Neuronal stem cell (in vitro differentiated cells): ENCODE data around the gene ATG4D. TPM values are rescaled to one million over a fixed set of nuclear protein-coding genes. Genes with fewer than 3 reads are reported as not detected.

ENCODE experiments used
- DNase-seq: peaks from one replicate; pipeline ENCODE4 v3.0.0-alpha.2; 2013; ENCODE audit warnings: low spot score
- H2AFZ ChIP-seq: one replicate; pipeline ENCODE4 v1.6.1; 2013; ENCODE audit warnings: mild to moderate bottlenecking, low read length, inconsistent platforms
- H2AK5ac ChIP-seq: 2 replicates; pipeline ENCODE4 v1.6.1; 2013; ENCODE audit warnings: low read depth, mild to moderate bottlenecking, inconsistent platforms, low read length, moderate library complexity, mixed read lengths
- H2BK120ac ChIP-seq: 2 replicates; pipeline ENCODE4 v1.6.1; 2013; ENCODE audit warnings: low read depth, mild to moderate bottlenecking, inconsistent platforms, low read length, moderate library complexity, mixed read lengths
- H2BK12ac ChIP-seq: one replicate; pipeline ENCODE4 v1.6.1; 2013; ENCODE audit warnings: low read length, inconsistent platforms
- H2BK15ac ChIP-seq: 2 replicates; pipeline ENCODE4 v1.6.1; 2013; ENCODE audit warnings: mild to moderate bottlenecking, low read length, inconsistent platforms, mixed read lengths
- H2BK5ac ChIP-seq: one replicate; pipeline ENCODE4 v1.6.1; 2013; ENCODE audit warnings: inconsistent platforms, mild to moderate bottlenecking, low read length, moderate library complexity
- H3K14ac ChIP-seq: one replicate; pipeline ENCODE4 v1.6.1; 2013; ENCODE audit warnings: low read length, inconsistent platforms
- H3K18ac ChIP-seq: 2 replicates; pipeline ENCODE4 v1.6.1; 2013; ENCODE audit warnings: low read length, inconsistent platforms
- H3K23ac ChIP-seq: 2 replicates; pipeline ENCODE4 v1.6.1; 2013; ENCODE audit warnings: low read depth, mild to moderate bottlenecking, mixed read lengths, low read length, inconsistent platforms; ENCODE audit not compliant: poor library complexity
- H3K27ac ChIP-seq: replicated peaks from 3 replicates; pipeline ENCODE4 v1.5.1; 2013; ENCODE audit warnings: low read length, inconsistent platforms
- H3K27me3 ChIP-seq, 3 experiments: 2 replicates each; pipeline ENCODE4 v1.6.1; 2013; ENCODE audit warnings: low read length in 3 of 3, mild to moderate bottlenecking in 2 of 3, inconsistent platforms in 1 of 3, low read depth in 1 of 3, mixed read lengths in 1 of 3, moderate library complexity in 1 of 3; ENCODE audit not compliant: control insufficient read depth in 3 of 3, insufficient read depth in 3 of 3
- H3K36me3 ChIP-seq, 2 donors: replicated peaks in 1 of 2; 2 replicates each; pipeline ENCODE4 v1.6.1; 2013; ENCODE audit warnings: low read length in 2 of 2; ENCODE audit not compliant: control insufficient read depth in 2 of 2, insufficient read depth in 2 of 2
- H3K4ac ChIP-seq: 2 replicates; pipeline ENCODE4 v1.6.1; 2013; ENCODE audit warnings: inconsistent platforms, mild to moderate bottlenecking, low read length, moderate library complexity
- H3K4me1 ChIP-seq, 2 donors: 1 replicate in 1 of 2; 2 replicates in 1 of 2; pipeline ENCODE4 v1.6.1; 2013; ENCODE audit warnings: low read length in 2 of 2, low read depth in 1 of 2; ENCODE audit not compliant: control insufficient read depth in 2 of 2, insufficient read depth in 1 of 2
- H3K4me2 ChIP-seq: one replicate; pipeline ENCODE4 v1.6.1; 2013; ENCODE audit warnings: mild to moderate bottlenecking, low read length, inconsistent platforms; ENCODE audit not compliant: insufficient read depth, poor library complexity, severe bottlenecking
- H3K4me3 ChIP-seq, 2 donors: 2 replicates each; pipeline ENCODE4 v1.5.1; 2013; ENCODE audit warnings: low read length in 2 of 2, mild to moderate bottlenecking in 2 of 2, inconsistent platforms in 1 of 2, moderate library complexity in 1 of 2
- H3K79me1 ChIP-seq: one replicate; pipeline ENCODE4 v1.6.1; 2013; ENCODE audit warnings: low read depth, mild to moderate bottlenecking, inconsistent platforms, low read length, moderate library complexity
- H3K9ac ChIP-seq: one replicate; pipeline ENCODE4 v1.6.1; 2013; ENCODE audit warnings: mild to moderate bottlenecking, low read depth, low read length, inconsistent platforms; ENCODE audit not compliant: poor library complexity
- H3K9me3 ChIP-seq, 2 donors: replicated peaks in 1 of 2; 2 replicates each; pipeline versions ENCODE3 to v1.6.1; 2013; ENCODE audit warnings: low read length in 2 of 2, mild to moderate bottlenecking in 2 of 2, inconsistent platforms in 1 of 2, low read depth in 1 of 2, mixed read lengths in 1 of 2, moderate library complexity in 1 of 2; ENCODE audit not compliant: control insufficient read depth in 2 of 2, insufficient read depth in 1 of 2
- H4K8ac ChIP-seq: one replicate; pipeline ENCODE4 v1.6.1; 2013; ENCODE audit warnings: low read depth, mild to moderate bottlenecking, inconsistent platforms, low read length, moderate library complexity
- H4K91ac ChIP-seq: one replicate; pipeline ENCODE4 v1.6.1; 2013; ENCODE audit warnings: low read length, low read depth, mild to moderate bottlenecking, inconsistent platforms; ENCODE audit not compliant: poor library complexity
- WGBS, 2 donors: extraction: QIAGEN DNeasy Blood & Tissue Kit; methylation state at CpG; one replicate each; pipeline ENCODE4 v1.1.7; 2013; ENCODE audit warnings: missing lambda C conversion rate in 2 of 2, mixed read lengths in 1 of 2; ENCODE audit not compliant: insufficient read length in 2 of 2, insufficient replicate concordance in 1 of 2; ENCODE audit errors: extremely low coverage in 2 of 2; 5-methylcytosine and 5-hydroxymethylcytosine counted together
- polyA plus RNA-seq, 2 experiments: library from polyadenylated mRNA; stranded (reverse); fragments of 200-250 nt; gene quantifications; one replicate each; pipeline ENCODE4 v1.2.3, GENCODE V29; 2013

The ATG4D gene
- 25.1 TPM for polyA plus RNA-seq (2013, experiment 1 of 2)
- 24.7 TPM for polyA plus RNA-seq (2013, experiment 2 of 2)

DNA sequence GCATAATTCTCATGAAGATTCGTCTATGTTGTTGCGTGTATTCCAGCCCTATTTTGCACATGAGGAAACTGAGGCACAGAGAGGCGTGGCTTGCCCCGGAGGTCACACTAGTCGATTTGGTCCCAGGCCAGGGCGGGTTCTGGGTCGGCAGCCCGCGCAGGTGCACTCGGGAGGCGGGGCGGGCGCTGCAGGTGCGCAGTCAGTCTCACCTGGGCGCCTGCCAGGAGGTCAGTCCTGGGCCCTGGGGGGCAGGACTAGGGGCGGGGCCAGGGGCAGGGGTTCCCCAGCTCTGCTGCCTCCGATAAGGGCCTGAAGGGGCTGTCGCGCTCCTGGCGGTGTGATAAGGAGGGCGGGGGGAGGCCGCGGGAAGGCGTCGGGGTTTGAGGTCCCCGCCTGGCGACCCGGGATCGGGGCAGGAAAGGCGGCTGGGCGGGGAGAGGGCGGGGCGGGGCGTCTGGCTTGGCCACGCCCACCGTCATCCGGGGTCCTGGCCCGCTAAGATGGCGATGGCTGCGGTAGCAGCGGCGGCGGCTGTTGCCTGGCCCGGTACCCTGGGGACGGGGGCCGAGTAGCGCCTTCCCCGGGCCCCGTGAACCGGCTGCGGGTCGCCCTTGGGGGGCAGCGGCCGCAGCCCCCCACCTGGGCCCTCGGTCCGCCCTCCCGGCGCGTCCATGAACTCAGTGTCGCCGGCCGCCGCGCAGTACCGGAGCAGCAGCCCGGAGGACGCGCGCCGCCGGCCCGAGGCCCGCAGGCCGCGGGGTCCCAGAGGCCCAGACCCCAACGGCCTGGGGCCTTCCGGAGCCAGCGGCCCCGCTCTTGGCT, at the start of gene ATG4D:
Gene ATG4D, plus strand, starts transcription at position 485 of the 822 bp plus-strand sequence. Its CDS starts 187 bp downstream, at position 672.
- peak; percentile 81 for DNase-seq
- peak within 1 kb of the TSS; percentile 90 for H3K18ac ChIP-seq
- H3K27ac ChIP-seq: no peak within 1 kb of the TSS
- peaks cover 8% of the 10 kb centered on the region for H3K79me1 ChIP-seq
- H4K91ac ChIP-seq: no peak within 1 kb of the TSS
- whole genome bisulfite sequencing, 2 donors: no CpG with 5 or more reads among the region's 79 CpGs
- no peak within 1 kb of the TSS for H3K4ac ChIP-seq
- H4K8ac ChIP-seq: no peak within 1 kb of the TSS
- H3K23ac ChIP-seq: peak within 1 kb of the TSS; percentile 91
- H3K4me3 ChIP-seq: peak within 1 kb of the TSS; percentile 88 to 95
- peaks cover 0 to 2% (median 0%) of the 10 kb centered on the region in 3 experiments for H3K27me3 ChIP-seq
- H2AFZ ChIP-seq: peak within 1 kb of the TSS; percentile 99
- peaks cover 8 to 17% of the 10 kb centered on the region in 2 donors for H3K36me3 ChIP-seq
- H3K4me2 ChIP-seq: peak within 1 kb of the TSS; percentile 83
- no peaks in the 10 kb centered on the region for H3K9me3 ChIP-seq
- peak within 1 kb of the TSS; percentile 61 for H2BK120ac ChIP-seq
- H2AK5ac ChIP-seq: peak within 1 kb of the TSS; percentile 4
- peaks cover 4 to 7% of the 10 kb centered on the region in 2 donors for H3K4me1 ChIP-seq
- H2BK12ac ChIP-seq: no peak within 1 kb of the TSS
- peak within 1 kb of the TSS; percentile 66 for H2BK15ac ChIP-seq
- H3K9ac ChIP-seq: peak within 1 kb of the TSS; percentile 80
- no peak within 1 kb of the TSS for H2BK5ac ChIP-seq
- H3K14ac ChIP-seq: no peak within 1 kb of the TSS

DNA sequence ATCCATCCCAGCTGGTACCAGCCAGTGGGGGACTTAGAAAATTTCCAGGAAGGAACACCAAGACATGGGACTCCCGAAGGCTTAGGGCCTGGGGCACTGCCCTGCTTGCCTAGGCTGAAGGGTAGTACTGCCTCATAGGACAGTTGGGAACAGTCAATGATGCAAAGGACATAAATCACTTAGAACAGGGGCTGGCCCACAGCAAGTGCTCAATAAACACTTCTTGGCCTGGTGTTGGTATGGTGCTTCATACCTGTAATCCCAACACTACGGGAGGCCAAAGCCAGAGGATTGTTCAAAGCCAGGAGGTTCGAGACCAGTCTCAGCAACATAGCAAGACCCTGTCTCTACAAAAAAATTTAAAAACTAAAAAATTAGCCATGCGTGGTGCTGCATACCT, 46.3 kb upstream of the ATG4D start:
- Histone ChIP-seq H3K4me2 (no peak overlapping the region), H3K18ac (no peak overlapping the region), H3K4me1 (peaks cover 5% of the 10 kb centered on the region in 2 donors), H2AFZ (no peak overlapping the region), H3K27ac (no peak overlapping the region), H3K27me3 (no peaks in the 10 kb centered on the region), H4K91ac (no peak overlapping the region), H2BK15ac (no peak overlapping the region), H3K4me3 (no peak overlapping the region), H2AK5ac (no peak overlapping the region), H3K79me1 (peaks cover 7% of the 10 kb centered on the region), H3K4ac (no peak overlapping the region), H4K8ac (no peak overlapping the region), H3K36me3 (peaks cover 17 to 64% of the 10 kb centered on the region in 2 donors), H2BK12ac (no peak overlapping the region), H3K23ac (no peak overlapping the region), H3K9ac (no peak overlapping the region), H2BK5ac (no peak overlapping the region), H3K9me3 (no peaks in the 10 kb centered on the region), H3K14ac (no peak overlapping the region), H2BK120ac (no peak overlapping the region)
- no peak for DNase-seq
- WGBS, 2 donors: no CpG with 5 or more reads among the region's 4 CpGs

DNA sequence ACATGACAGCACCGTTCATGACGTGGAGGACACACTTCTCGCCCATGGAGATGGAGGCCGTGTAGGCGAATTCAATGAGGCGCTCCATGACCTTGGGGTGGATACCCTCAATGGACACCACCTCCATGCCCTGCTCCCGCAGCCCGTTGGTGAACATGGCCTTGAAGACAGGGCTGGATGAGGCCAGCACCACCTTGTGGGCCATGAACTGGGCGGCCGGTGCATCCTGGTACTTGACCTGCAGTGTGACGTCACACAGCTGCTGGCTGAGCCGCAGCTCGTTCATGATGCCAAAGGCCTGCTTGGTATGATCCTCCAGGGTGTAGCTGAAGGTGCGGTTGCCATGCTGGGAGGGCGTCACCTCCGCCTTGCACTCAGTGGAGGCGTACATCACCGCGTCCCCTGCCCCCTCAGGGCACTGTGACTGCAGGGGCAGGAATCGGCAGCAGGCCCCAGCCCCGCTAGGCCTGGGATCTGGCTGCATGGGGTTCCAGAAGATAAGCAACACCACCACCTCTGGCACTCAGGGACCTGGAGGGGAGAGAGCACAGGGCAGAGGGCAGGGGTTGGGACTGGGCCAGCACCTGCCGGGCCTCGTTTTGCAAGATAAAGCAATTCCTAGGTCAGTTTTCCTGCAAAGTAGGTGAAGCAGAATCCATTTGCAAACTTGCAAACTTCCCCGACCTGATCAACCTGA, 44.0 kb upstream of the ATG4D start:
- H3K23ac ChIP-seq: no peak overlapping the region

GRCh38 chr19:10500247-10500592, 43.5 kb upstream of the ATG4D start:
- Histone ChIP-seq H3K36me3 (peaks cover 13 to 47% of the 10 kb centered on the region in 2 donors), H4K91ac (no peak overlapping the region), H3K27me3 (no peaks in the 10 kb centered on the region), H3K4ac (no peak overlapping the region), H2AK5ac (no peak overlapping the region), H3K4me3 (no peak overlapping the region), H3K9ac (no peak overlapping the region), H3K18ac (no peak overlapping the region), H3K79me1 (peaks cover 14% of the 10 kb centered on the region), H3K4me1 (peaks cover 5% of the 10 kb centered on the region in 2 donors), H3K14ac (no peak overlapping the region), H2AFZ (no peak overlapping the region), H3K27ac (no peak overlapping the region), H2BK5ac (no peak overlapping the region), H2BK15ac (no peak overlapping the region), H2BK120ac (no peak overlapping the region), H4K8ac (no peak overlapping the region), H3K9me3 (no peaks in the 10 kb centered on the region), H3K4me2 (no peak overlapping the region), H3K23ac (no peak overlapping the region), H2BK12ac (no peak overlapping the region)
- DNase-seq: no peak
- whole genome bisulfite sequencing, 2 donors: no CpG with 5 or more reads among the region's 2 CpGs

More for the DNA sequence above, 44.0 kb upstream of the ATG4D start:
- H3K27ac ChIP-seq: no peak overlapping the region
- DNase-seq: no peak
- no peak overlapping the region for H2BK15ac ChIP-seq
- H2BK12ac ChIP-seq: no peak overlapping the region
- H2BK5ac ChIP-seq: peak overlapping the region; percentile 26
- WGBS, 2 donors: no CpG with 5 or more reads among the region's 24 CpGs
- H2AFZ ChIP-seq: no peak overlapping the region
- H3K4me3 ChIP-seq: peak overlapping the region in 1 of 2 donors; percentile 8
- no peak overlapping the region for H3K18ac ChIP-seq
- H4K91ac ChIP-seq: no peak overlapping the region
- no peak overlapping the region for H2BK120ac ChIP-seq
- H3K79me1 ChIP-seq: peaks cover 14% of the 10 kb centered on the region
- H3K9me3 ChIP-seq: no peaks in the 10 kb centered on the region
- no peak overlapping the region for H3K4me2 ChIP-seq
- no peak overlapping the region for H2AK5ac ChIP-seq
- H3K27me3 ChIP-seq: no peaks in the 10 kb centered on the region
- no peak overlapping the region for H3K14ac ChIP-seq
- peaks cover 5% of the 10 kb centered on the region in 2 donors for H3K4me1 ChIP-seq
- H3K9ac ChIP-seq: peak overlapping the region; percentile 24
- peaks cover 13 to 52% of the 10 kb centered on the region in 2 donors for H3K36me3 ChIP-seq
- H3K4ac ChIP-seq: no peak overlapping the region
- H4K8ac ChIP-seq: no peak overlapping the region
